ENCODE measurements around the gene COL4A3. TPM values are rescaled to one million over a fixed set of nuclear protein-coding genes. Genes with fewer than 3 reads are reported as not detected.

Gene COL4A3
- total and polyA plus RNA-seq, 2 donors (not counting 3 experiments of a cell fraction or from before 2014, with no cell fraction given): not detected

GRCh38 chr2:227153307-227153706 lies 11.1 kb upstream of the COL4A3 start:
- Histone ChIP-seq H3K27ac (ENCODE audit: insufficient read depth, low read depth, low read length) (no peak overlapping the region), H3K4me2 (ENCODE audit: insufficient read depth, low read length) (no peak overlapping the region), H3K27me3 (ENCODE audit: control insufficient read depth in 2 of 2, insufficient read depth in 2 of 2, low read length in 2 of 2) (no peaks in the 10 kb centered on the region), H4K20me1 (replicated peaks; ENCODE audit: control insufficient read depth, extremely low read depth, insufficient read depth, low read length) (no peaks in the 10 kb centered on the region), H3K9ac (replicated peaks; ENCODE audit: extremely low read depth, insufficient read depth, low read length) (no peak overlapping the region), H3K36me3 (ENCODE audit: control insufficient read depth in 2 of 2, extremely low read depth in 1 of 2, insufficient read depth in 2 of 2, low read length in 2 of 2) (no peaks in the 10 kb centered on the region), H2AFZ (ENCODE audit: low read depth, low read length) (no peak overlapping the region), H3K4me3 (replicated peaks in 1 of 3; ENCODE audit: insufficient read depth in 1 of 3, low read depth in 1 of 3, low read length in 3 of 3) (no peak overlapping the region), H3K4me1 (ENCODE audit: control insufficient read depth, extremely low read depth, insufficient read depth, low read length) (no peaks in the 10 kb centered on the region), H3K9me3 (replicated peaks; ENCODE audit: control insufficient read depth, insufficient read depth, low read length) (no peaks in the 10 kb centered on the region), H3K9me1 (replicated peaks; ENCODE audit: control insufficient read depth, extremely low read depth, insufficient read depth, low read length) (no peaks in the 10 kb centered on the region), H3K79me2 (ENCODE audit: control insufficient read depth, insufficient read depth, low read length) (no peaks in the 10 kb centered on the region)
- BruUV-seq (replicated peaks): no TSS peak
- FAIRE-seq: no peak
- intact Hi-C loops (cut with micrococcal nuclease): no loop called here
- ChIA-PET CTCF (no interaction called here), POLR2A (no interaction called here)
- no peak for DNase-seq (ENCODE audit: low read depth, low spot score)
- dilution Hi-C loops (cut with MboI; ENCODE audit: extremely low pct_ligation_motif_present, low sequenced_read_pairs): no loop called here
- no peak for TF ChIP-seq EZH2 (IDR thresholded peaks at IDR 0.05; ENCODE audit: borderline replicate concordance, low read depth, low read length, severe bottlenecking)
- TF ChIP-seq GATA2 (IDR thresholded peaks at IDR 0.05; ENCODE audit: insufficient read depth, insufficient read length, low read depth, low read length): no peak
- TF ChIP-seq MYC (IDR thresholded peaks at IDR 0.05; ENCODE audit: low read depth, low read length): no peak
- TF ChIP-seq JUN (IDR thresholded peaks at IDR 0.05; ENCODE audit: borderline replicate concordance, insufficient read depth, insufficient read length, low read depth): no peak
- TF ChIP-seq, protein P1, sequence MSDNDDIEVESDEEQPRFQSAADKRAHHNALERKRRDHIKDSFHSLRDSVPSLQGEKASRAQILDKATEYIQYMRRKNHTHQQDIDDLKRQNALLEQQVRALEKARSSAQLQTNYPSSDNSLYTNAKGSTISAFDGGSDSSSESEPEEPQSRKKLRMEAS (IDR thresholded peaks at IDR 0.05; ENCODE audit: insufficient read depth, insufficient read length): no peak
- TF ChIP-seq FOS (IDR thresholded peaks at IDR 0.05; ENCODE audit: borderline replicate concordance, insufficient read depth, low read length): no peak
- TF ChIP-seq POLR2AphosphoS5 (IDR thresholded peaks at IDR 0.05; ENCODE audit: insufficient read depth, low read depth, low read length): no peak
- no peak for TF ChIP-seq POLR2A (IDR thresholded peaks at IDR 0.05; ENCODE audit: low read depth, low read length)
- no peak for TF ChIP-seq CTCF (IDR thresholded peaks at IDR 0.05; ENCODE audit: extremely low read depth in 1 of 2, insufficient read depth in 1 of 2, low read depth in 1 of 2, low read length in 2 of 2)
